ENCODE results near the gene RLF.
A peak's percentile ranks its signal among the peaks of the same experiment; 100 is the strongest.

RLF gene

GRCh38 chr1:40161125-40161887, at the start of gene RLF:
Gene RLF (plus strand): TSS chr1:40161387. CDS start chr1:40161400, 13 bp downstream.
- peak; percentile 93 for DNase-seq (ENCODE audit: low read depth)

DNA sequence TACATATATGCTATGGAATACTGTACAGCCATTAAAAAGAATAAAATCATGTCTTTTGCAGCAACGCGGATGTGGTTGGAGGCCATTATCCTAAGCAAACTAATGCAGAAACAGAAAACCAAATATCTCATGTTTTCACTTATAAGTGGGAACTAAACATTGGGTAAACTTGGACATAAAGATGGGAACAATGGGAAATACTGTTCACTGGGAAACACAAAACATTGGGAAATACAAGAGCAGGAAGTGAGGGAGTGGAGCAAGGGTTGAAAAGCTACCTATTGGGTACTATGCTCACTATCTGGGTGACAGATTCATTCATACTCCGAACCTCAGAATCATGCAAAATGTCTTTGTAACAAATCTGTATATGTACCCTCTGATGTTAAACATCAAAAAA, 46.8 kb upstream of the RLF start:
- DNase-seq (ENCODE audit: low read depth): no peak

DNA sequence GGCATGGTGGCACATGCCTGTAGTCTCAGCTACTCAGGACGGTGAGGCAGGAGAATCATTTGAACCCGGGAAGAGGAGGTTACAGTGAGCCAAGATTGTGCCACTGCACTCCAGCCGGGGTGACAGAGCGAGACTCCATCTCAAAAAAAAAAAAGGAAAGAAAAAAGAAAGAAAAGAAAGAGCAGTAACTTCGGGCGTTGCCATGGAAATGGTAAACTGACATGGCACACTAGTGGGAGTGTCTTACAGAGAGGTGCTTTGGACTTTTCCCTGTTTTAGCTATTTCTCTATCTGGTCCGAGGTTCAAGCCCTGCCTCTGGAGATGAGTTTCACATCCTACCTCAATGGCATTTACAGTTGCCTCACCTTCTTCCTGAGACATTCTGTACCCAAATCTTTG, 41.1 kb upstream of the RLF start:
- DNase-seq (ENCODE audit: low read depth): no peak

DNA sequence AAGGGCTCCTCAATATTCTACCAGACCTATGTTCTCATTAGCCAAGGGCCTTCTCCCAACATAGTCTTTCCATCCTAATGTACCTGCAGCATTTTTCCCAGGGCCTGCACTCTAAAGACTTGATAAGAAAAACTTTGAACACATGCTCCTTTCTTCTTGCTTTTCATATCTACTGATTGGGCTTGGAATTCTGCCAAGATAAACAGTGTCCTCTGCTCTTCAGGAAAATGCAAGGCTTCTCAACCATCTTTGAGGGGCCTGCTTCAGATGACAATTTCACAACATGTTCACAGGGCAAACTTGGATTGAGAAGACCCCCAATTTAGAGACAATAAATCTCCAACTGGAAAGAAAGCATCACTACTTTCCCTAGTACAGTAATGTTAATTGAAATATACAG, 38.3 kb upstream of the RLF start:
- DNase-seq (ENCODE audit: low read depth): no peak

GRCh38 chr1:40130892-40131291, 30.3 kb upstream of the RLF start:
- no peak for DNase-seq (ENCODE audit: low read depth)

DNA sequence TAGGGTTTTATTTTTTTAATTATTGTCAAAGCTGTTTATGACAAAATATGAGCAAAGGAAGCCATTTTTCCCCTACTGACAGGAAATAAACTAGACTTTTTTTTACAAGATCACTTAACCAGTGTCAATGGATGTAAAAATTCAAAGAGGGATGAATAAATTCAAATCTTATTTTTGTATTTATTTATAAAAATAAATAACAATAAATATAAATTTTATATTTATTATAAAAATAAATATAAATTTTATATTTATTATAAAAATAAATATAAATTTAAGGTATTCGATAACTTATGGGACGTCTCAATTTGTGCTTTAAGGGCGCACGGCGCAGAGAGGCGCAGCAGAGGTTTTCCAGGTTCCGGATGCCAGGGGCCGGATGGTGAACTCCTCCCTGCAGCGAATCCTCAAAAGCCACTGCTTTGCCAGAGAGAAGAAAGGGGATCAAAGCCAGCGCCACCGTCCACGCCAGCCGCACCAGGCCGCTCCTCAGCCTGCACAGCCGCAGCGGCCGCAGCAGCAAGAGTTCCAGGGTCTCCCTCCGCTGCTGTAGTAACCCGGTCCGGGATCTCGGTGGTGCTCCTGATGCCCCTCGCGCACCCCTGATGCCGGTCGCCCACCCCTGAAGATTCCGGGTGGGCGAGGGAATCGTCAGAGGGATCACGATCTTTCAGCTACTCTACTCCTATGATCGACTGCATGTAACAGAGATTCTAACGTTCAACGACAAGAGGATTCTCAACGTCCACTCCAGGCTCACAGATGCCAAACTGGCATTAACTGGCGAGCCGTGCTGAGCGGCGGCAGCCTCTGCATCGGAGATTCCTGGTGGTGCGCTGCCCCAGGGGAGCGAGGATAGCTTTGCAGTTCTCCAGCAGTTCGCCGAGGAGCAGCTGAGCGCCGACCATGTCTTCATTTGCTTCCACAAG, 28.5 kb upstream of the RLF start:
- DNase-seq (ENCODE audit: low read depth): no peak

DNA sequence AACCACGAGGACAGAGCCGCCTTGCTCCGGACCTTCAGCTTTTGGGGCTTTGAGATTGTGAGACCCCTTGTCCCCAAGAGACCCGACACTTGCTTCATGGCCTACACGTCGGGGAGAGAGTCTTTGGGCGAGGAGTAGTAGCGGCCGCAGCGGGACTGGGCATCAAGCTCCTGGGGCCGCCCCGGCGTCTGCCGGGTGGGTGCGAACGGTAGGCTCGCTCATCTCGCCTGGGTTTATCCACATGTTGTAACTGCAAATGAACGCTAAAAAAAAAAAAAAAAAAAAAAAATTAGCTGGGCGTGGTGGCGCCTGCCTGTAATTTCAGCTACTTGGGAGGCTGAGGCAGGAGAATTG, 27.9 kb upstream of the RLF start:
- no peak for DNase-seq (ENCODE audit: low read depth)

- DNase-seq (ENCODE audit: low read depth): no peak
Observed at GRCh38 chr1:40133839-40134238, 27.3 kb upstream of the RLF start.

DNA sequence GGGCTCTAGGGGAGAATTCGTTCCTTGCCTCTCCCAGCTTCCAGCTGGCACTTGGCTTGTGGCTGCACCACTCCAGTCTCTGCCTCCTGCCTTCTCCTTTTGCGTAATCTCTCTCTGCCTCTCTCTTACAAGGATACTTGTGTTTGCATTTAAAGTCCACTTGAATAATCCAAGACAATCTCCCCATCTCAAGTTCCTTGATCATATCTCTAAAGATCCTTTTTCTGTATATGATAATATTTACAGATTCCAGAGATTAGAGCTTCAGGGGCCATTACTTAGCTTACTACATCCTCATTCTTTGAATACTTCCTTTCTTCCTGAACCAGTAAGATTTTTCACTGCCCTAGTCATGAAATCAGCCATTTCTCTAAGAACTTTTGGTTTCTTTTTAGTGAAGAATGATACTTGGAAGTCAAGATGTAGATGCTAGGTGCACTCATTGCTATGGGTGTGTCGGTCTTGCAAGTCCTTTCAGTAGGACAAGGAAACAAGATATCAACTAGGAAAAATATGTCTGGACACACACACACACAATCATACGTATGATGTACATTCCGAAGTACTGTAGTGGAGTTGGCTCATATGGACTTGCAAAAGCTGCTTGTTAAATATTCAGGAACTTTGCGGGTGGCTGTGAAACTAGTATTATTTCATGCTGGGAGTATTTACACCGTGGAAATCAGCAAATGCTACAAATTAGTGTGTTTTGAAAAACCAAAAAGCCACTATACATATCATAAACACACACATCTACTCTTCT, 20.8 kb upstream of the RLF start:
- DNase-seq (ENCODE audit: low read depth): no peak

DNA sequence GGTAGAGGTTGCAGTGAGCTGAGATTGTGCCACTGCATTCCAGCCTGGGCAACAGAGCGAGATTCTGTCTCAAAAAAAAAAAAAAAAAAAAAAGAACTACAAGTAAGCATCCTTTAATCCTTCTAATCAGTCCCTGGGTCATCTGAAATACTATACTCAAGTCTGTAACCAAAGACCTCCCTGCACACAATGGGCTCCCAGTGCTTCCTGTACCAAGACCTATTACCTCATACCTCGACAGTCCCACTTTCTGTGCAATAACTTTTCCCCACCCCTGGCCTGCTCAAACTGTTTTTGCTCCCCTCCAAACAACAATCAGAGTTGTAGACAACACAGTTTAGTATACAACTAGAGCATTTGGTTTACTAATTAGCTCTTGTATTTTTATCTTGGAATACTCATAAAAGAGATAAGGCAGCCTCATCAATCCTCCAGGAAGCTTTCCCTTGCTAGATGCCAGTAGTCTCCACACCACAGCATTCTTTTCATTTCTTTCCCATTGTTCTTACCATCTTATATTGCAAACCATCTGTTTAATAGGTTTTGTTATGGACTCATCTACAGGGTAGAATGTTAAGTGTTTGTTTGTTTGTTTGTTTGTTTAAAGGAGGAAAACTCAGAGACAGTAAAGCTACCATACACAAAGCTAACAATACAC, 19.2 kb upstream of the RLF start:
- no peak for DNase-seq (ENCODE audit: low read depth)

DNA sequence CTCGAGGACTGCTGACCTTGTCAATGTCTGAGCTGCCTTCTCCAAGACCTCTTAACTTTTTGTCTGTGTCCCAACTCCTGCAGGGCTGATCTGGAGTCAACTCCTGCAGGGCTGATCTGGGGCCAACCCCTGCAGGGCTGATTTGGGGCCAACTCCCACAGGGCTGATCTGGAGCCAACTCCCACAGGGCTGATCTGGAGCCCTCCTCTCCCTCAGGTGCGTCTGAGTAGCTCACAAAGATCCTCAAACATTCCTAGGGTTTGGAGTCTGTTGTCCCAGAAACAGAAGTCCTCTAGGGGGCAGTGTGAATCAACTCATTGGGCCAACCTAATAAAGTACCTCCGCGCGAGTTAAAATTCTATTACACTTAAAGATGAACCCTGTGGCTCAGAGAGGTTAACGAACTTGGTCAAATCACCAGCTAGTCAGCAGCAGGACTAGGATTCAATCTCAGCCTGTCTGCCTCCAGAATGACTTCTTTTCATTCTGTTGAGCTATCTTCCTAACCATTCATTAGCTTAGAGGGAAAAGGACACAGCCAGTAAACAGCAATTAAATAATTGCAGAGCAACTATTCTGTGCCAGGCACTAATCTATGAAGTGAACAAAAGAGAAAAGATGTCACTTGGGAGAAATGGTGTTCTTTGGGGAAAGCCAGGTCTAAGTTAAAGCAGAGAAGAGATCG, 17.2 kb upstream of the RLF start:
- DNase-seq (ENCODE audit: low read depth): peak; percentile 8

- no peak for DNase-seq (ENCODE audit: low read depth)
Observed at GRCh38 chr1:40151457-40152079, 9.6 kb upstream of the RLF start.

DNA sequence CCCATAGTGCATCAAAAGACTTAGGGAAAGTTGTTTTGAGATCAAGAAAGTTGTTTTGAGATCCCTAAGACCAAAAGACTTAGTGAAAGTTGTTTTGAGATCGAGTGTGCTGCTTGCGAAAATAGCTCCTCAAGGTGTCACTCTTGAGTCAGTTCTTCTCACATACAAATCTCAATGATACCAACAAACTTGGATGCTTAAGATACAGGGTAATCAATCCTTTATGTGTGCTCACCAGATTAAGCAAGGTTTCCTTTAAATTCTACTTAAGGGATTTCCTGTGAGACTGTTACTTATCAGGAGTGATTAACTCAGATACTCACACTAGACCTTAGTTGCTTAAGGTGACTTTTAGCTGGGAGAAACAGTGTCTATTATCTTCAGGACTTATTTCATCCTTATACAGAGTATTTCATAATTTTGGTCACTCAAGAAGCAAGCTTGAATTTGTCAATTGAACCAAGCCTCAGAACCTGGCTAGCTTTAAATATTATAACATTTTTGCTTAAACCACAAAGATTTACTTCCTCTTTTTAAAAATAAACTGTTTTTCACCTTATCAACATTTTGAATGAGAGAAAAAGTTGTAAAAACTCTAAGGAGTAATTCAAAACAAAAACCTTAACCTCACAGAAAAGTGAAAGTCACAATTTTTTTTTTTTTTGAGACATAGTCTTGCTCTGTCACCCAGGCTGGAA, 8.0 kb upstream of the RLF start:
- DNase-seq (ENCODE audit: low read depth): no peak

DNA sequence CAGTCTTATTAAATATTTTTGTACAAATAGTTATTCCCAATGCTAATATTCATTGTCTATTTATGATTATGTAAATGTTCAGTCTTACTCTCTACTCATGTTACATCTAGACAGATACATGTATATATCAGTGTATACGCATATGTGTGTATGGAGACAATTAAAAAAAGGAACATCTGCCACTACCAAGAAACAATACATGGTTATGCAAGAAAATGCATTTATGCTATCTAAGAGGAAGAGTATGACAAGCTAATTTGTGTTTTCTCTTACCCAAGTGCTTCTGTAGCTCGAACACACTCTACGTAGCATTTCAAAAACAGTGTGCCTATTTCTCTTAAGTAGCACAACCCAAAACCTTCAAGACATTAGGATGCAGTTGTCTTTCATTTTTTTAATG, 6.1 kb upstream of the RLF start:
- DNase-seq (ENCODE audit: low read depth): no peak

- no peak for DNase-seq (ENCODE audit: low read depth)
Observed at GRCh38 chr1:40155910-40156309, 5.3 kb upstream of the RLF start.

DNA sequence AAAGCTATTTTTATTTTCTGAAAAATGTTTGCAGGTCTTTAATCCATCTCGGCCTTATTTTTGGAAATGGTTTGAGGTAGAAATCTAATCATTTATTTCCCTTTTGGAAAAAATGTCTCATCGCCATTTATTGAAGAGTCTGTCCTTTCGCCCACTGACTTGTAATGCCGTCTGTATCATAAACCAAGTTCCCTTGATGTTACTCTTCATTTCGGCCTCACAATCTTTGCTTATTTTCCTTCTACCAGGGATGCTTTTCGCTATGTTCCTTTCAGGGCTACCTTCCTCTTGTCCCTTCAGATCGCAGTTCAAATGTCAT, 422 bp upstream of the RLF start:
- no peak for DNase-seq (ENCODE audit: low read depth)

GRCh38 chr1:40161888-40162397, 756 bp downstream of the RLF start:
- no peak for DNase-seq (ENCODE audit: low read depth)

- no peak for DNase-seq (ENCODE audit: low read depth)
Observed at GRCh38 chr1:40162753-40163441, 1.7 kb downstream of the RLF start.

DNA sequence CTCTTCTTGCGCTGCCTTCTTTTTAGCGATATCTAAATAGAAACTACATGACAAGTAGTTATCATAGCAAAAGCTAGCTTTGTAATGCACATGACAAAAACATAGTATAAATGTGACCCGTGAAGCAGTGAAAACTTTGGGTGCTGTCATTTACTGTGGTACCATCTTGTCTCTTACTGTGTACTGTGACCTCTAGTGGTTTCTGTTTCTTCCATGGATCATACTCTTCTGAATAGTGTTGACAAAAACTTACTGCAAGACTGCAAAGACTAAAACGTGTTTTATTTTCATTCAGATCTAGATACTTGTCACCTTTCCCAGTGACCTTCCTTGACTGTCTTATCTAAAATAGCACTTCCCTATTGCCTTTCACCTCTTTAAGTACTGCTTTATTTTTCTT, 6.1 kb downstream of the RLF start:
- DNase-seq (ENCODE audit: low read depth): no peak

DNA sequence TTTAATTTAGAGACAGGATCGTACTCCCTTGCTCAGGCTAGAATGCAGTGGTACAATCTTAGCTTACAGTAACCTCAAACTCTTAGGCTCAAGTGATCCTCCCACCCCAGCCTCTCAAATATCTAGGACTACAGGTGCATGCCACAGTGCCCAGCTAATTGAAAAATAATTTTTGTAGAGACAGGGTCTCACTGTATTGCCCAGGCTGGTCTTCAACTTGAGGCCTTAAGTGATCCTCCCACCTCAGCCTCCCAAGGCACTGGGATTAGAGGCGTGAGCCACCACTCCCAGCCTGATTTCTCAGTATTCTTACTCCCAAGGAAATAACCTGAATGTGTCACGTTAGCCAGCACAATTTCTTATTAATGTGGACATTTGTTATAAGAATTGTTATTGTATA, 9.8 kb downstream of the RLF start:
- no peak for DNase-seq (ENCODE audit: low read depth)
